ENCODE measurements around the gene SEC14L2. TPM values are rescaled to one million over a fixed set of nuclear protein-coding genes. Genes with fewer than 3 reads are reported as not detected.

The SEC14L2 gene
- total RNA-seq, 1 donor from 2014 or later = 20.6 TPM

- intact Hi-C loops (cut with DNase I) = no loop called here
- H3K36me3 ChIP-seq = no peaks in the 10 kb centered on the region
- DNase-seq (ENCODE audit: extremely low spot score in 2 of 2) = no peak
- H3K9me3 ChIP-seq = no peaks in the 10 kb centered on the region
- no peak for TF ChIP-seq POLR2A (IDR thresholded peaks at IDR 0.05)
- no peaks in the 10 kb centered on the region for H3K4me1 ChIP-seq
- H3K27me3 ChIP-seq = no peaks in the 10 kb centered on the region
- no peak overlapping the region for H3K4me3 ChIP-seq
- no peak overlapping the region for H3K27ac ChIP-seq
Observed at GRCh38 chr22:30433773-30434172, 37.0 kb downstream of the SEC14L2 start.

DNA sequence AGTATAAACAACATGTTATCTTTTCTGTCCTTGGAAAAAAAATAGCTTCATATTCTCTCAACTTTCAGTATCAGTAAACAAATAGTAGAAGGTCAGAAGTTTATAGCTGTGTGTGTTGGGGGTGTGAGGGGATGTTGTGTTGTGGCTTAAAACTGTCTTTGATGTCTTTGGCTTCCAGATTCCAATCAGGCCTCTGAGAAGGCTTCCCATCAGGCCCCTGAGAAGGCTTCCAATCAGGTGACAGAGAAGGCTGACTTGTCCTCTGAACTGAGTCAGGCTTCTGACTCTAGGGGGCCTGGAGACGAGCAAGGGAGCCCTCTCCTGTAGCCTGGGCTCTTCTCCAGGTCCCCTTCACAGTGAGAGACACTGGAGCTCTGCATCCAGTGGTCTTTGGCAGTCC is 38.0 kb downstream of the SEC14L2 start:
- Histone ChIP-seq H3K27ac (no peak overlapping the region), H3K27me3 (no peaks in the 10 kb centered on the region), H3K9me3 (no peaks in the 10 kb centered on the region), H3K4me3 (no peak overlapping the region), H3K4me1 (no peaks in the 10 kb centered on the region), H3K36me3 (no peaks in the 10 kb centered on the region)
- TF ChIP-seq POLR2AphosphoS5 (IDR thresholded peaks at IDR 0.05; ENCODE audit: insufficient read depth in 1 of 2, low read depth in 1 of 2) (no peak), POLR2A (IDR thresholded peaks at IDR 0.05) (no peak)
- TF ChIP-seq, protein P1, sequence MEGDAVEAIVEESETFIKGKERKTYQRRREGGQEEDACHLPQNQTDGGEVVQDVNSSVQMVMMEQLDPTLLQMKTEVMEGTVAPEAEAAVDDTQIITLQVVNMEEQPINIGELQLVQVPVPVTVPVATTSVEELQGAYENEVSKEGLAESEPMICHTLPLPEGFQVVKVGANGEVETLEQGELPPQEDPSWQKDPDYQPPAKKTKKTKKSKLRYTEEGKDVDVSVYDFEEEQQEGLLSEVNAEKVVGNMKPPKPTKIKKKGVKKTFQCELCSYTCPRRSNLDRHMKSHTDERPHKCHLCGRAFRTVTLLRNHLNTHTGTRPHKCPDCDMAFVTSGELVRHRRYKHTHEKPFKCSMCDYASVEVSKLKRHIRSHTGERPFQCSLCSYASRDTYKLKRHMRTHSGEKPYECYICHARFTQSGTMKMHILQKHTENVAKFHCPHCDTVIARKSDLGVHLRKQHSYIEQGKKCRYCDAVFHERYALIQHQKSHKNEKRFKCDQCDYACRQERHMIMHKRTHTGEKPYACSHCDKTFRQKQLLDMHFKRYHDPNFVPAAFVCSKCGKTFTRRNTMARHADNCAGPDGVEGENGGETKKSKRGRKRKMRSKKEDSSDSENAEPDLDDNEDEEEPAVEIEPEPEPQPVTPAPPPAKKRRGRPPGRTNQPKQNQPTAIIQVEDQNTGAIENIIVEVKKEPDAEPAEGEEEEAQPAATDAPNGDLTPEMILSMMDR (IDR thresholded peaks at IDR 0.05) = no peak
- no peak for DNase-seq (ENCODE audit: extremely low spot score in 2 of 2)
- intact Hi-C loops (cut with DNase I) = no loop called here

GRCh38 chr22:30435674-30436126 is 38.9 kb downstream of the SEC14L2 start:
- intact Hi-C loops (cut with DNase I) = no loop called here
- peak overlapping the region; percentile 44 for H3K27ac ChIP-seq
- TF ChIP-seq POLR2A (IDR thresholded peaks at IDR 0.05) (no peak), POLR2AphosphoS5 (IDR thresholded peaks at IDR 0.05; ENCODE audit: insufficient read depth in 1 of 2, low read depth in 1 of 2) (peak in 1 of 2 donors; percentile 52)
- TF ChIP-seq, protein P1 (IDR thresholded peaks at IDR 0.05) = peak in 1 of 3 experiments; percentile 12
- H3K36me3 ChIP-seq = no peaks in the 10 kb centered on the region
- H3K4me3 ChIP-seq = no peak overlapping the region
- H3K4me1 ChIP-seq = no peaks in the 10 kb centered on the region
- DNase-seq (ENCODE audit: extremely low spot score in 2 of 2) = no peak
- H3K9me3 ChIP-seq = no peaks in the 10 kb centered on the region
- H3K27me3 ChIP-seq = no peaks in the 10 kb centered on the region

DNA sequence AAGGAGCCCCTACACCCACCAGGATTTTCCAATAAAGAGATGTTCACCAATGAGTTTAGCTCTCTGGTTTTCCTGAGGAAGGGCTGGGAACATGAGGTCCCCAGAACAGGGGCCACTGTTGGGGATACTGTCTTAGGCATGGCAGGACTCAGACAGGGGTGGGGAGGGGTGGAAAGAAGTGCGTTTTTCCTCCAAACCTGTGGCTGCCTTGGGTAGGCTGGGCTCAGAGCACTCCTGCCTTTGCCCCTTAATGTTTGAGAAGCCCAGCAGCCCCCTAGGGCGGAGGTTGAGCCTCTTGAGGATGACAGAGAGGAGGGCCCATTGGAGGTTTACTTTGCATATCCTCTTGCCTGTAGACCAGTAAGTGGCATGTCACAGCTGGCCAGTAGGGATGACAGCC is 39.4 kb downstream of the SEC14L2 start:
- peak overlapping the region; percentile 44 for H3K27ac ChIP-seq
- no peak overlapping the region for H3K4me3 ChIP-seq
- H3K9me3 ChIP-seq = no peaks in the 10 kb centered on the region
- H3K4me1 ChIP-seq = no peaks in the 10 kb centered on the region
- H3K27me3 ChIP-seq = no peaks in the 10 kb centered on the region
- TF ChIP-seq, protein P1 (IDR thresholded peaks at IDR 0.05) = no peak
- TF ChIP-seq POLR2AphosphoS5 (IDR thresholded peaks at IDR 0.05; ENCODE audit: insufficient read depth in 1 of 2, low read depth in 1 of 2) (no peak), POLR2A (IDR thresholded peaks at IDR 0.05) (no peak)
- H3K36me3 ChIP-seq = no peaks in the 10 kb centered on the region
- DNase-seq (ENCODE audit: extremely low spot score in 2 of 2) = no peak
- intact Hi-C loops (cut with DNase I) = no loop called here

DNA sequence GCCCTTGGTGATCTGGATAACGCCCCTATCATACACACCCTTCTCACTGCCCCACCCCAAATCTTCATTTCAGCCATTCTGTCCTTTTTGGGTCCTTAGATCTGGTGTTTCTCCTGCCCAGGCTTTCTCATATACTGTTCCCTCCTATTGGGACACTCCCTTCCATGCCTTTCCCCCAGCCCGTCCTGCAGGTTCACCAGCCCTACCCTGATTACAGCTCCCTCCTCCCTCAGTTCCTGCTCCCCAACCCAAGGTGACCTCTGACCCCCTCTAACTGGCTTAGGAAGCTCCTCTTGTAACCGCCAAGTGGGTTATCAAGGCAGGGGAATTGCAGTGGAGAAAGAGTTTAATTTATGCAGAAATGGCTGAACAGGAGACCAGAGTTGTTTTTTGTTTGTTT is 41.7 kb downstream of the SEC14L2 start:
- Histone ChIP-seq H3K27me3 (no peaks in the 10 kb centered on the region), H3K4me3 (no peak overlapping the region), H3K36me3 (no peaks in the 10 kb centered on the region), H3K9me3 (no peaks in the 10 kb centered on the region), H3K4me1 (no peaks in the 10 kb centered on the region), H3K27ac (no peak overlapping the region)
- intact Hi-C loops (cut with DNase I) = no loop called here
- DNase-seq (ENCODE audit: extremely low spot score in 2 of 2) = no peak
- TF ChIP-seq, protein P1 (IDR thresholded peaks at IDR 0.05) = no peak
- no peak for TF ChIP-seq POLR2AphosphoS5 (IDR thresholded peaks at IDR 0.05; ENCODE audit: insufficient read depth in 1 of 2, low read depth in 1 of 2)
- no peak for TF ChIP-seq POLR2A (IDR thresholded peaks at IDR 0.05)
